SK-N-SH treated with all-trans-retinoic acid at 6 μM for 48 hours (cell line): ENCODE results near the gene WDR36.
"Not testable (repeated sequence)": the region's sequence is repeated elsewhere in the genome, so short reads cannot be mapped to it uniquely, and the experiment has no call there.

Experiments used
- BACH2 ChIP-seq: fragments of 250-450 bp; sonication (Bioruptor Pico); IDR thresholded peaks from 2 replicates; pipeline ENCODE4 v1.9.0; 2021; ENCODE audit warnings: mild to moderate bottlenecking, borderline replicate concordance
- OSR1 ChIP-seq: fragments of 250-450 bp; sonication (Bioruptor Pico); IDR thresholded peaks from 2 replicates; pipeline ENCODE4 v1.8.0; 2022; ENCODE audit warnings: moderate library complexity, mild to moderate bottlenecking, inconsistent platforms
- ZFP30 ChIP-seq: fragments of 450-650 bp; formaldehyde crosslinking; IDR thresholded peaks from 2 replicates; pipeline ENCODE4 v1.5.0; 2022; ENCODE audit warnings: mild to moderate bottlenecking, moderate library complexity
- ZNF70 ChIP-seq: fragments of 450-650 bp; formaldehyde crosslinking; IDR thresholded peaks from 2 replicates; pipeline ENCODE4 v1.5.0; 2020; ENCODE audit warnings: mild to moderate bottlenecking, moderate library complexity
- TF ChIP-seq, protein P1 (sequence below): fragments of 250-450 bp; sonication (Bioruptor Pico); IDR thresholded peaks from 2 replicates; pipeline ENCODE4 v1.5.1; 2021; ENCODE audit warnings: mild to moderate bottlenecking, moderate library complexity

DNA sequence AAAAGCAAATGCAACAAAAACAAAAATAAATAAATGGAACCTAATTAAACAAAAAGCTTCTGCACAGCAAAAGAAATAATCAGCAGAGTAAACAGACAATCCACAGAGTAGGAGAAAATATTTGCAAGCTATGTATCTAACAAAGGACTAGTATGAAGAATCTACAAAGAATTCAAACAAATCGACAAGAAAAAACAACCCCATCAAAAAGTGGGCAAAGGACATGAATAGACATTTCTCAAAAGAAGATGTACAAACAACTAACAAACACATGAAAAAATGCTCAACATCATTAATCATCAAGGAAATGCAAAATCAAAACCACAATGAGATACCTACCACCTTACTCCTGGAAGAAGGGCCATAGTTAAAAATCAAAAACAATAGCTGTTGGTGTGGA is 49.3 kb downstream of the WDR36 start:
- not testable (repeated sequence) for TF ChIP-seq BACH2; ZNF70 (CRISPR knock-in tag); OSR1 (CRISPR knock-in tag); ZFP30 (CRISPR knock-in tag)
- TF ChIP-seq, protein P1, sequence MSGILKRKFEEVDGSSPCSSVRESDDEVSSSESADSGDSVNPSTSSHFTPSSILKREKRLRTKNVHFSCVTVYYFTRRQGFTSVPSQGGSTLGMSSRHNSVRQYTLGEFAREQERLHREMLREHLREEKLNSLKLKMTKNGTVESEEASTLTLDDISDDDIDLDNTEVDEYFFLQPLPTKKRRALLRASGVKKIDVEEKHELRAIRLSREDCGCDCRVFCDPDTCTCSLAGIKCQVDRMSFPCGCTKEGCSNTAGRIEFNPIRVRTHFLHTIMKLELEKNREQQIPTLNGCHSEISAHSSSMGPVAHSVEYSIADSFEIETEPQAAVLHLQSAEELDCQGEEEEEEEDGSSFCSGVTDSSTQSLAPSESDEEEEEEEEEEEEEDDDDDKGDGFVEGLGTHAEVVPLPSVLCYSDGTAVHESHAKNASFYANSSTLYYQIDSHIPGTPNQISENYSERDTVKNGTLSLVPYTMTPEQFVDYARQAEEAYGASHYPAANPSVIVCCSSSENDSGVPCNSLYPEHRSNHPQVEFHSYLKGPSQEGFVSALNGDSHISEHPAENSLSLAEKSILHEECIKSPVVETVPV = not testable (repeated sequence)
